Stimulated activated CD8-positive, alpha-beta memory T cell treated with anti-CD3 and anti-CD28 coated beads, Interleukin-2, amount 100 ng/mL, for 48 hours (primary cell): ENCODE measurements around the gene INSRR.

ENCODE experiments used
- DNase-seq, 2 donors: peaks; one replicate each; pipeline ENCODE4 v3.0.0-alpha.2; 2020; ENCODE audit warnings: low read depth in 2 of 2

Gene INSRR

DNA sequence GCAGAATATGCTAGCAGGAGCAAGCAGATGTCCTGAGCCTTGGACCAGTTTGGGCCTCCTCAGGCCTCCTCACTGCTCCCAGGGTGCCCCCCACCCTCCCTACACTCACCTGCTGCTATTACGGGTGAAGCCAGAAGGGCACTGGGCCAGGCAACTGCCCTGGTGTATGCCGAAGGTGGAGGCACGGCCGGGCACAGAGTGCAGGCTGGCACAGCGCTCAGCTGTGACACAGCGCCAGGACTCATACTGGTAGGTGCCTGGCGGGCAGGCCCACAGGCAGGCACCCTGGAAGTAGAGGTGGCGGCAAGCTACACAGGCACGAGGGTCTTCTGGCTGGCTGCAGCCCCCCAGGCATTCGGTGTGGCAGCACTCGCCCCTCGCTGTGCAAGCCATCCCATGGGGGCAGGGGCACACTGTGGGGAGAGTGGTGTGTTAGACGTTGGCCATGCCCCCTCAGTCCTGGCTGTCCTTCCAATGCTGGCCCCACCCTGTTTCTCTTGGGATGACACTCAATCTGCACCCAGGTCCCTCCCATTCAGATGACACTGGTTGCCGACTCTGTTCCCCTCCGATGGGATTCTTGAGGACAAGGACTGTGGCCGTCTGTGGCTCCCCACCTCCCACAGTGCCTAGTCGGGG lies 7.0 kb downstream of the INSRR start:
- DNase-seq, result no peak

DNA sequence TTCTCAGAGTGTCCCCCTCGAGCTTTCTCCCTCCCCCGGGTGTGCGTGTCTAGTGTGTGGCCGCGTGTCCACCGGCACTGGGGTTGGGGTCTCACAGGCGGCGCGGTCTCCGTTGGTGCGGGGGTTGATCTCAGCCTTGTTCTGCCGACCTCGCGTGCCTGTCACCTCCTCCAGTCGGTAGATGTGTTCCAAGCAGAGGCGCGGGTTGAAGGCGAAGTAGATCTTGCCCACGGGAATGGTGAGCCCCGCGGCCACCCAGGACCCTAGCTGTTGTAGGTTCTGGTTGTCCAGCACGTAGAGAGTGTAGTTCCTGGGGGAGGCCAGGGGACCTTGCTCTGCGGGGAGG lies 9.8 kb downstream of the INSRR start:
- DNase-seq, result no peak

DNA sequence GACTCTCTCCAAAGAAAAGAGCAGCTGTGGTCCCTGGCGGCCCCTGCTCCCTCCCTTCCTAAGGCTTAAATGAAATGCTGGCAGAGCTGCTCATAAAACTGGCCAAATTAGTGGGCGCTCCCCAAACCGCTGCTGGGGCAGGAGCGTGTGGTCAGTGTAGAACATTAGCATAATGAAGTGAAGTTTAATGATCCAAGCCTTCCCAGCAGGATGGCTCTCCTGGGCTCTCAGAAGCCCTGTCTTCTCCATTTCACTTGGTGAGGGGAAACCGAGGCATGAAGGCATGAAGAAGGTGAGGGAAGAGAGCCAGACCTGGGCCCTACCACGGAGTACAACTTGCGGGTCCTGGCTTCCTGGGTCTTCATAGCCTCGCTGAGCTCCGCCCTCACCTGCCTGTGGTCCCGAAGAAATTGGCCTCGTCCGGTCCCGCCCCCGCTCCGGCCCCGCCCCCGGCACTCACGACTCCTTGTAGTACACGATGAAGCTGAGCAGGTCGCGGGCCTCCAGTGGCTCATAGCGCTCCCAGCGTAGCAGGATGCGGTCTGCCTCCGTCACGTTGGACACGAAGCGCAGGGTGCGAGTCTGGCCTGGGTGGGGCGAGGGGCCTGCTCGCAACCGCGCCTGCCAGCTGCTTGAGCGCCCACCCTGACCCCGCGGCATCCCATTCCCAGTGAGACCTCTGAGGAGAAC lies 10.3 kb downstream of the INSRR start:
- peak; percentile 63 to 68 for DNase-seq

DNA sequence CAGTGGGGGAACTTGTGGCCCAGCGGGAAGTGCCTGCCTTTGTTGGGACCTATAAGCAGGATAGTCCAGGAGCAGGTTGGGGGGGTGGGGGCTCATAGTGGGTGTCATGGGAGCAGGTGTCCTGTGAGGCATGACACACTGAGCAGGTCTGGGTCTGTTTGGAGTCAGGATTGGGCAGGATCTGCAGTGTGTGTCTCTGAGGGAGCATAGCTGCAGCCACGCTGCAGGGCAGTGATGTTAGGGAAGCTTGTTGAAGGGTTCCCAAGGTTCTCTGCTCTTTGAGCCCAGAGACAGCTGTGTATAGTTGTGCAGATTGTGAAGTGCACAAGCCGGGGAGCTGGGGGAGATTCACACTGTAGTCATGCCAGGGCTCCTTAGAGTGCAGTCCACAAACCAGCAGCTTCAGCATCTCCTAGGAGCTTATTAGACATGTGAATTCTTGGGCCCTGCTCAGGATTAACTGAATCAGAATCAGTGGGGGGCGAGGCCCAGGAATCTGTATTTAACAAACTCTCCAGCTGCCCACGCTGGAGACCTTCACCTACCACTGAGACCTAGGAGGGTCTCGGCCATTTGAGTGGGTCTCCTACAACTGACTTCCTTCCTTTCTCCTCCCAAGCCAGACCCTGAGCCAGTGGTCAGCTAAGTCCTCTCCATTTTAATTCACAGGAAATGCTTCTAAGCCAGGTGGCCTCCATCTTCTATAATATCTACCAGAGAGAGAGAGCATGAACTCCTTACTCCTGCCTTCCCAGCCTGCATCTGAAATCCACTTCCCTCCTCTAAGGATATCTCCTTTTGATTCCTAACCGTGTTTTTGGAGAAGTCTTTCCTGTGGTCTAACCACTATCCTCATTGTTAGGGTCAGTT lies 11.1 kb downstream of the INSRR start:
- no peak for DNase-seq

DNA sequence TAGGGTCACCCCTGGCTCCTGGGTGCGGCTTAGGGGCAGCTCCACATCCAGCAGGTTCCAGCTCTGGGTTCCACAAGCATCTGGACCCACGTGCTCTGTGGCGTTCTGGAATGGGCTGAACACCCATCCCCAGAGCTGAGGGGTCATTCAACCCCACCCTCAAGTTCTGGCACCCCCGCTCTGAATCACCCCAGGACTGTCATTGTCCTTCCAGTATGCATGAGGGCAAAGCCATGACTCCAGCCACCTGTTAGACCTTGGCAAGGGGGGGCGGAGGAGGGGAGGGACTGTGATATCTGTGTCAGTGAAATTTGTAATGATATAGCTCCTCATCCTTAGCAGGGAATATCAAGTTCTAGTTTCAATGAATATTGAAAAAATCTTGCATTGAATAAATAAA lies 12.3 kb downstream of the INSRR start:
- DNase-seq, result no peak

DNA sequence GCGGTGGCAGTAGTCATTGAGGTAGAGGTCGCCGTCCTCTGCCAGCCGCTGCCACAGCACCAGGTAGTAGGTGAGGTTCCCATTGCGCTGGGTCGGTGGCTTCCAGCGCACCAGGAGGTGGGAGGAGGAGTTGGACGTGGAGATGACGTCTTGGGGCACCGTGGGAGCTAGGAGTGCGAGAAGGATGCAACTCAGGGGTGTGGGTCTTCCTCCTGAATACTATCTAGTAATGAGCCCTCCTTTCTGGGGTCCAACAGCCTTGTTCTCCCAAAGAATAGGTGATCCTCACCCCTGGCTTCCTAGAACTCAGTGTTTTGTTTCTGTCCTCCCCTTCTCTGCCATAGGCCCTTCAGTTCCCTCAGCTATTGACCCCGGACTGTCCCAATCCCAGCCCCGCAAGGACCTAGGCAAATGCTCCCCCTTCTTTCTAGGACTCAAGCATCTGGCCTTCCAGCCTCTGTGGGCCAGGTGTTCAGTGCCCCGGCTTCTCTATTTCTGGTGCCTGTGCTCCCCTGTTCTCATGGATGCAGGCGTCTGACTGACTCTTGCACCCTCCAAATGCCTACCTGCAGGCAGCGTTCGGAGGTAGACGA lies 12.9 kb downstream of the INSRR start:
- no peak for DNase-seq

DNA sequence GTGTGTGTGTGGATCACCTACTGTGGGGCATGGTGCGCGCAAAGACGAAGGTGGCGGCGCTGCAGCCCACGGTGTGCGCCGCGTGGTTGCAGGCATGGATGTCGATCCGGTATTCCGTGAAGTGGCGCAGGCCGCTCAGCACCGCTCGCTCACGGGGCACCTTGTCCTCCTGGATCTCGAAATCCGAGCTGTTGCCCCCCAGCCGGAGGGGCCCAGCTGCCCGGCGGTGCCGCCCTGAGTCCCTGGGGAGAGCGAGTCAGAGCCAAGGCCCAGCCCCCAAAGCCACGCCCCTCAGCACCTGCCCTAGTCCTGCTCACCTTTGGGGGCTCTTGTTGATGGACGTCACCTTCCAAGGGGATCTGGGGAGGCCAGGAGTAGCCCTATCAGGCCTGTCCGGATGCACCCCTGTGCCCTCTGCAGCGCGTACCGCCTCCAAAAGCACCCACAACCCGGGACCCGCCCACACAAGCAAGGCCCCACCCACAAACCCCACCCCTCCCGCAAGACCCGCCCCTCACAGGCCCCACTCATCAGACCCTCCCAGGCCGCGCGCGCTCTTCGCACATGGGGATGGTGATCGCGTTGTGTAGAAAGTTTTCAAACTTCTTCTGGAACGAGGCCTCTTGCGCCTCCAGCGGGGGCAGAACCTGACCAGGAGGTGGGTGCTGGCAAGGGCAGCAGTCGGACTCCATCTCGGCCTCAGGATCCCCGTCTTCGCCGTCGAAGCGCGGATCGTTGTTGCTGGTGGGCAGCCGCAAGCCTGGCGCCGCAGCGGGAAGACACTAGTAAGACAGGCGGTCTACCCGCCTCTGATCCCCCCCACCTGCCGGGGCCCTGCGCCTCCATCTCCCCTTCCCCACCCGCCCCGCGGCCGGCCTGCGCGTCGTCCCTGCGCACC lies 13.6 kb downstream of the INSRR start:
- DNase-seq, result no peak

DNA sequence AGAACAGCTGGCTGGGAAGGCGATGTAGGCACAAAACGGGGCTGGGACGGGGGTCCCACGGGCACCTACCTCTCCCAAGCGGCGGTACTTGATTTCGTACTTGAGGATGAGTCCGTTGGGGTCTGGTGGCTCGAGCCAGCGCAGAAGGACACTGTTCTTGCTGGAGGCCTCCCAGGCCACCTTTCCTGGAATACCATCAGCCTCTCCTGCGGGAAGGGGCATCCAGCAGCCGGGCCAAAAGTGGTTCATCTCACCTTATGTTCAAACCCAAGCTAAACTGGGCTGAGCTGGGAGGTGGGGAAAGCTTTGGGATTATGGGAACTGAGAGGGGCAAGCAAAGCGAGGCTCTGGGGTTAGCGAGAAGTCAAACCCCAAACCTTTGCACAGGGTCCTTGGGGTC lies 14.3 kb downstream of the INSRR start:
- DNase-seq, result no peak

DNA sequence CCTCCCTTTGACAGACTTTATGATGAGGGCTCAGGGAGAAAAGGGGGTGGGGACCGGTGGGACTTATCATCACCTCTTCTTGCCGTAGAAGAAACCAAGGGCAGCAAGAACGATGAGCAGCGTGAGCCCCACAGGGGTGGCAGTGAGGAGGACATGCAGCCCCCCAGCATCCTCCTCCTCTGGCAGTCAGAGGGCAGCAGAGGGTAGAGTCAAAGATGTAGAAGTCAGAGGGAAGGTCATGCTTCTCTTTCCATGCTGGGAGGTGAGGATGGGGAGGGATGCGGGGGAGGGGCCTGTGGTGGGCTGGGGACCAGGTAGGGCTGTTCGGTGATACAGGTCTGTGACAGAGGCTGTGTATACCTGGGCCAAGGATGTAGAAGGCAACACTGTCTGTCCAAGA lies 14.8 kb downstream of the INSRR start:
- DNase-seq, result no peak

DNA sequence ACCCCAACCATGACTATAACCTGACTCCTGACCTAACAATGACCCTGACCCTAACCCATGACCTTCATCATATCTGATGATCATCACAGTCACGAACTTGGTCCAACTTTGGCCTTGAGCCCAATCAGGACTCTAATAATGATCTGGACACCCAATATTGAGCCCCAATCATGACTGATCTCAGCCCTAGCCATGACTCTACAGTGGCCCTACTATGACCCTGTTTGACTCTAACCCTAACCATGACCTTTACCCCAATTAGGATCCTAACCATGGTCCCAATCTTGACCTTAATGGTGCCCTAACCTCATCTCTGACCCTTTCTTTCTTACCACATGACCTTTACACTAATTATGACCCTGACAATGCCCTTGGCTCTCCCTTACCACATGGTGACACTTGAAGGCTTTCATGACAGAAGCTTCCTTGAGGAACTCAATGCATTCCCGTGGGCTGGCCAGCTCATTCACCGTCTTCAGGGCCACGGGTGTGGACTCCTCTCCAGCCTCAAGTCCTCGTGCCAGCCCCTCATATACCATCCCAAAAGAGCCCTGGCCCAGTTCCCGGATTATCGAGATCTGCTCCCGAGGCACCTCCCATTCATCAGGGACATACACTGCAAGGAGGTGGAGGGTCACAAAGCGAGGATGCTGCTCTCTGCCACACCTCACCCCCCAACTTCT lies 16.2 kb downstream of the INSRR start:
- no peak for DNase-seq

DNA sequence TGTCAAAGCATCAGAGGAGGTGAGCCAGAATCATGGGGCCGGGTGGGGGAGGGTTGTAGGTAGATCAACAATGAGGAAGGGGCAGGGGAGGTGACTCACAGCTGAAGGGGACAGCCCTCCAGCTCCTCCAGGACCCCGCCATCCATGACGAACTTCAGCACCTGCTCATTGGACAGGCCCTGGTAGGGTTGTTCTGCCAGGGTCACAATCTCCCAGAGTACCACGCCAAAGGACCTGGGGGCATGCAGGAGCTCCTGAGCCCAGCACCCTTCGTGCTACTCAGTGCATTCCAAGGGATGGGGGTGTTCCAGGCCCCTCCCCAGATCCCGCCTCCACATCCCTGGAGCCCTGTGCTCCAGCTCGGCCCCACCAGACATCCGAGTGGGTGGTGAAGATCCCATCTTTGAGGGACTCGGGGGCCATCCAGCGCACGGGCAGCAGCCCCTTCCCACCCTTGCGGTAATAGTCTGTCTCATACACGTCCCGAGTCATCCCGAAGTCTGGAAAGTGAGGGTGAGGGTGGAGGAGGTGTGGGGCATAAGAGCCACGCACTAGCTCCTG lies 17.5 kb downstream of the INSRR start:
- no peak for DNase-seq

DNA sequence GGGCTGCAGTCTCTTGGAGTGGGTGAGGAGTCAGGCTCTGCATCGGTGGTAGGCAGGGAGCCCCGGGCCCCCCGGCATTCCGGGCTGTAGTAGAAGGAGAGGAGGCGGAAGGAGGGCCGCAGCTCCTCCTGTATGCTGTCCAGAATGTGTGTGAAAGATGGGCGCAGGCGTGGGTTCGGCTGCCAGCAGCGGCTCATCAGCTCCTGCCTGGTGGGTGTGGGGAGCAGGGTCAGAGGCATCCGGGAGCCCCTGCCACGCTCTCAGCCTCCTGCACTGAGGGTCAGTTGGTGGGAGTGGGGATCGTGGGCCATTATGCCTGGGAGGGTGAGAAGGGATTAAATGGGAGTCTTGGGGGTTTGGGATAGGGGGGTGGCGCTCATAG lies 18.0 kb downstream of the INSRR start:
- DNase-seq, result no peak

DNA sequence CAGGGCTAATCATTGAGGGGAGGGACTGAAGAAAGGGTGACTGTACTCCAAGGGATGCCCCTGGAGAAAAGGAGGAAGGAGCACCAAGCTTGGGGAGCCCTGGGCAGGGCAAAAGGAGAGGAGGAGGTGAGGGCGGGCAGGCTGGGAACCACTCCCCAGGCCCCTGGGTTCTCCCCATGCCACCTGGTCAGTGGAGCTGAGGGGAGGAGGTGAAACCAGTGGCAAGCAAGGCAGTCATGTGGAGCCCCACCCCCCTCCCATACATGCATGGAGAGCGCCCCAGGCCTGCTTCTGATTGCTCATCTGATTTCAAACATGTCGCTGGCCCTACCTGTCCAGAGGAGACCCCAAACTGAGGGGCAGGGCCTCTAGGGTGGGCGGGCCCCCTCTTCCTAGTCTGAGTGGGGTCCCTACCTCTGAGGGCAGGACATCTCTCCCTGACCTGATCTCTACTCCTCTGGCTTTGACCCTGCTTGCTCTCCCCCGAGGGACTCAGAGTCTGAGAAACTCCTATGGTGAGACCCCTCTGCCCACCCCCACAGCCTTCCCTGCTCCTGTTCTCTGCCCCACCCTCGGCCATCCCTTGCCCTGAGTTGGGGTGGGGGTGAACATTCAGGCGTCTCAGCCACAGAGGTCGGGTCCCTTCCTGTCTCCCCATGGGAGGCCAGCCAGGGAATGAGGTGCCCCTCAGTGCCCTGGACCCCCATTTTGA lies 18.6 kb downstream of the INSRR start:
- no peak for DNase-seq

DNA sequence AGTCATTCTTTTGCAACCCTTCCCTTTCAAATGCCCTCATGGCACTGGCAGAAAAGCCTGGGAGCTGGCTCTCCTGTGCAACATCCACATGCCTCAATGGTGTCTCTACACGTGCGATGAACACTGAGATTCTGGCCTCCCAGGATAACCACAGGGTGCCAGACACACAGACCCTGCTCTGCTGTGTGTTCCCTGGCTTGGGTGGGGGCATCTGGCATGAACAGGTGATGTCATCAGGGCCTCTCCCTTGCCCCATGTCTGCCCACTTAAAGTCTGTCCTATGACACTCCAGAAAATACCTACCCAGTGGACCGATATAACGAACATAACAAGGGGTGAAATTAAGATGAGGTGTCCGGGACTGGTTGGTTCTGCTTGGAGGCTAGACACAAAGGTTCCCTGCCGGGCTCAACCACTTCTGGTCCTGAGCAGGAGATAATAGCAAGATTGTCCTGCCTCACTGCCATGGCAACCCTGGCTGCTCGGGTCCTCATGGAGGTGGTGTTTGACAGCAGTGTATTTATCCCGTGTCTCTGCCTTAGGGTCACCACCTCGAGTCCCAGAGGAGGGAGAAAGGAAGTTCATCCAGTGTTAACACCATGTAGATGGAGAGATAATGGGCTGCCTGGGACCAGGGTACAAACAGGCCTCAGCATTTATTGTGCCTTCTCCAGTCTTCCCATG lies 19.3 kb downstream of the INSRR start:
- DNase-seq, result no peak

DNA sequence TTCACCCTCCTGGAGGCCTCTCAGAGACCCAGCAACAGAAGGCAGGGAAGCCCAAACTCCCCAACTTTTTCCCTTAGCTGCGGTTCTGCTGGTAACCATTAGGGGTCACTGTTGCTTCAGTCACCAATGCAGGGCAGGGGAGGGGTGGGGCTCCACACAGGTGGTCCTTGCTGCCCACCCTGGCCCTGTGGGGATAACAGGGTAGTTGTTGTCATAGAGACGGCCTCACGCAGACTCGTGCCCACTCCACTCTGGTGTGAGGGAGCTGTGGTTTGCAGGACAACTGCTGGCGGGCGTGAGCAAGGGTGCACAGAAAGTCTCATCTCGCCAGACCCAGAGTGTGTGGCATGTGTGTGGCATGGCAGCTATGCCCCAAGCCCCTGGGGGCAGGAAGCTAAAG lies 19.9 kb downstream of the INSRR start:
- no peak for DNase-seq

DNA sequence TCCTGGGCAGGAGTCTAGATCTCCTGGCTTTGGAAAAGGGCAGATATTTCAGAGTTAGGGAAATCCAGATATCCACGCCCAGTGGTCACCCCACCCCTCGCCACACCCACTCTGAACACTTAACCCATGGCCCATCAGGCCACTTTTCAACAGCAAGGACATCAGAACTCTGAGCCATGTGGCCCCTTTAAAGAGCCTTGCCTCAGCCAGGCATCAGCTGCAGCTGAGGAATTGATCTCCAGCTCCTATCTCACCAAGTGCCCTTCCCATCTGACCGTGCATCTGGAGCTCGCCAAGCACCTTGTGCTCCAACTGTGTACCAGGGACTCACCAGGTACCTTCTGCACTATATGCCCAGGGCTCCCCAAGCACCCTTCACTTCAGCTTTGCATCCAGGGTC lies 22.0 kb downstream of the INSRR start:
- DNase-seq, result no peak

DNA sequence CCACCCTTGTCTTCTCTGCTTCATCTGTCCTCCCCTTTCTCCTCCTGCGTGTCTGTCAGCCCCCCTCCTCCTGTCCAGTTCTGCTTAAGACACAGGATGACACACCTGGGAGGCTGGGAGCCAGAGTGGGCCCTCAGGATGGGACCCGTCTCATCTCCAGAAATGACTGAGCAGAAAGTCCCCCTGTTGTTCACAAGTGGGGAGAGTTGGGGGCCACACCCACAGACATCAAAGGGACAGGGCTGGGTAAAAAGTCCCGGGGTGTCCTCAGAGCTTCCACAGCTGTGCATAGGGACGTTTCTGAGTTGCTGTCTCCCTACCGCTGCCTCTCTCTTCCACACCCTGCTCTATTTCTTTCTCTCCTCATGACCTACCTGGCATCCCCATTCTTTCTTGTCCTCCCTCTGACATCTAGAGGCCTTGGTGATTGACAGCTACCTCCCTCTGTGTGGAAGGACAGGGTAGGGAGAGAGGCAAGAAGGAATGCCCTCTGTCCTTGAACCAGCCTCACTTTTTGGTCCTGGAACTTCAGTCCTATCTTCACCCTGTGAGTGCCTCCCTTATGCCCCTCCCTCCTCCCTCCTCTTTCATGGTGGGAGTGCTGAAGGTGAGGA lies 22.8 kb downstream of the INSRR start:
- no peak for DNase-seq

DNA sequence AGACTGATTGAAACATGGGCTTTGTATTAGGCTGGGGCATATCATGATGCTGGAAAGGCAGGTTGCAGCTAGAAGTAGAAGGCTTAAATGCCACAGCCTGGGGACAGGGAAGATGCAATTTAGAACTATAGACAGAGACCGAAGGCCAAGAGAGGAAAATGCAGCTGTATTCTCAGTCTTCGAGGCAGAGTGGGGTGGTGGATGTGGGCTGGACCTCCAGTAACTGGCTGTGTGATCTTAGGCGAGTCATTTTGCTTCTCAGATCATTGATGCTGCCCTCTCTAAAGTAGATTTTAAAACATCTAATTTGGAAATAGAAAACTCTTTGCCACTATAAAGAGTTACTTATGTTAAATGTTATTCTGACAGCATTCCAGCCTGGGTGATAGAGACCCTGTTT lies 24.6 kb downstream of the INSRR start:
- no peak for DNase-seq

DNA sequence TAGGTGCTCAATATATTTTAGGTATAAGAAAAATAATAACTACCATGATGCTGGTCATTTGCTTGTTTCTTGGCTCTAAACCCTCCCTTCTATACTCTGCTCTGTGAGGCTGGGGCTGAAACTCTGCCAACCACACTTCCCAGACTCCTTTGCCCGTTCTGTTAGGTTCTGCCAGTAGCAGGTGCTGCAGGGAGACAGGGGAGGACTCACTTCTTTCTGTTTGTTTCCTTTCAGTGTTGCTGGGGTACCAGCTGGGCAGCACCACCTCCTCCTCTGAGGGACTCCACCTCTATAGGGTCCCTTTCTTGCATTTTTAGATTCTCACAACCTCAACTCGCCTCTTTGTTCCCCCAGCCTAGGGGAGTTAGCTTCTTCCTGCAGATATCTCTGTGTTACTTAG lies 25.3 kb downstream of the INSRR start:
- DNase-seq, result no peak
